ENCODE results near the gene ANKIB1.

The ANKIB1 gene

DNA sequence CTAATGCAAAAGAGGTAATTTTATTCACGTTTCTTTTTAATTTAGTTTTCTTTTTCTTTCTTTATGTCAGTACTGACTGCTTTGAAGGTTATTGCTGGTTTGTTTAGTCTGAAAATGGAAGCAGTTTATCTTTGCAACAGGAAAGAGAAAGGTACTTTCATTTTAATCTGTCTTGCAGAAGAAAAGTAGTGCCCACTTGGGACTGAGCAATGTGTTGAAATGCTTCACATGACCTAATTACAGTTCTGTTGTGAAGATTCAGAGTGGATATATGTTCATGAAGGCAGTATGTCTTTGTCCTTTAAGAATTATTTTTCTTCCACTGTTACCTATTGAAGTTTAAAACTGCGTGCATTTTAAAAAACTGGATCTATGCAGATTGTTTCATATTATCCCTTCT lies 80.1 kb downstream of the ANKIB1 start:
- TF ChIP-seq, protein P1, sequence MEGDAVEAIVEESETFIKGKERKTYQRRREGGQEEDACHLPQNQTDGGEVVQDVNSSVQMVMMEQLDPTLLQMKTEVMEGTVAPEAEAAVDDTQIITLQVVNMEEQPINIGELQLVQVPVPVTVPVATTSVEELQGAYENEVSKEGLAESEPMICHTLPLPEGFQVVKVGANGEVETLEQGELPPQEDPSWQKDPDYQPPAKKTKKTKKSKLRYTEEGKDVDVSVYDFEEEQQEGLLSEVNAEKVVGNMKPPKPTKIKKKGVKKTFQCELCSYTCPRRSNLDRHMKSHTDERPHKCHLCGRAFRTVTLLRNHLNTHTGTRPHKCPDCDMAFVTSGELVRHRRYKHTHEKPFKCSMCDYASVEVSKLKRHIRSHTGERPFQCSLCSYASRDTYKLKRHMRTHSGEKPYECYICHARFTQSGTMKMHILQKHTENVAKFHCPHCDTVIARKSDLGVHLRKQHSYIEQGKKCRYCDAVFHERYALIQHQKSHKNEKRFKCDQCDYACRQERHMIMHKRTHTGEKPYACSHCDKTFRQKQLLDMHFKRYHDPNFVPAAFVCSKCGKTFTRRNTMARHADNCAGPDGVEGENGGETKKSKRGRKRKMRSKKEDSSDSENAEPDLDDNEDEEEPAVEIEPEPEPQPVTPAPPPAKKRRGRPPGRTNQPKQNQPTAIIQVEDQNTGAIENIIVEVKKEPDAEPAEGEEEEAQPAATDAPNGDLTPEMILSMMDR (IDR thresholded peaks at IDR 0.05; ENCODE audit: low read depth, low read length) = no peak
- DNase-seq (ENCODE audit: extremely low read depth, low read depth) = no peak

DNA sequence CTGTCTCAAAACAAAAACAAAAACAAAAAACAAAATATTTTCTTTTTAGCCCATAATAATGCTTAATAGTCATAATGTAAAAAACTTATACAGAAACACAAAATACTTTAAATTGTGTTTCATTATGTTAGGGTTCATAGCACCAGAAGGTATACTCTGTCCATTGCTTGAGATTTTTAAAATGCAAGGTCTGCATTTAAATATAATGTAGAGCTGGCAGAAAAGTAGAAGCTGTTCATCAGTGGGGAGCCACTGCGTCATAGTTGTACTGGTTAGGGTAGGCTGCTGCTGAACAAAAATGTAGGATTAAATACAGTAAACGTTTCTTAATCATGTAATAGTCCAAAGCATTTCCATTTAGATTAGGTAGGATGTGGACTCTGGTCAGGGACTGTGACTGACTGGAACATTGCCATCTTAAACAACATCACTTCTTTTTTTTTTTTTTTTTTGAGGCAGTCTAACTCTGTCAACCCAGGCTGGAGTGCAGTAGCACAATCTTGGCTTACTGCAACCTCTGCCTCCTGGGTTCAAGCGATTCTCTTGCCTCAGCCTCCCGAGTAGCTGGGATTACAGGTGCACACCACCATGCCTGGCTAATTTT lies 85.2 kb downstream of the ANKIB1 start:
- no peak for DNase-seq (ENCODE audit: extremely low read depth, low read depth)
- TF ChIP-seq, protein P1 (IDR thresholded peaks at IDR 0.05; ENCODE audit: low read depth, low read length) = no peak

DNA sequence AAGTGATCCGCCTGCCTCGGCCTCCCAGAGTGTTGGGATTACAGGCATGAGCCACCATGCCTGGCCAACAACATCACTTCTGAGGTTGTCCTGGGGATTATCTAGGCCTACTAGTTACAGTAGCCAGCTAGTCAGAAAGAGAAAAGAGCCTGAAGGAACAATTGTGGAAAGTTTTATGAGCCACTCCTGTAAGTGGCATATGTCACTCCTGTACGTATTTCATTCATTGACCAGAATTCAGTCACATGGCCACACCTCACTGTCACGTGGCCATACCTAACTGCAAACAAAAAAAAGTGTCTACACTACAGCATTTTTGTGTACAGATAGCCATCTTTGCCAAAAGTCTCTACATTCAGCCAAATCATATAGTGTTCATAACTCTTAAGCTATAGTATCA lies 85.7 kb downstream of the ANKIB1 start:
- DNase-seq (ENCODE audit: extremely low read depth, low read depth) = no peak
- TF ChIP-seq, protein P1 (IDR thresholded peaks at IDR 0.05; ENCODE audit: low read depth, low read length) = no peak

DNA sequence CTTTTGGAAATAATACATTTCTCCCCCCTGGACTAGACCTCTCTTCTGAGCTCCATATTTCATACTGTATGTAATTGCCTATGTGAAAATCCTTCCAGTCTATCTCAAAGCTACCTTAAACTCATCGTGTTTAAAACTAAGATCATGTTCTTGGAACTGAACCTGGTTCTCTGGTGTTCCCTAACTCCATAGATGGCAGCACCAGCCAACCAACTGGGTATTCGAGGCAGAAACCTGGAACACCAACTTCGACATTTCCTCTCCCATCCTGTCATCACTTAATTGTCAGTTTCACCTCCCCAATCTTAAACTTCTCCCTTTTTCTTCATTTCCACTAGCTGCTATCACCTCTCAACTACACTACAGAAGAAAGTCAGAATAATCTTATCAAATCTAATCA lies 87.0 kb downstream of the ANKIB1 start:
- TF ChIP-seq, protein P1 (IDR thresholded peaks at IDR 0.05; ENCODE audit: low read depth, low read length) = no peak
- no peak for DNase-seq (ENCODE audit: extremely low read depth, low read depth)

DNA sequence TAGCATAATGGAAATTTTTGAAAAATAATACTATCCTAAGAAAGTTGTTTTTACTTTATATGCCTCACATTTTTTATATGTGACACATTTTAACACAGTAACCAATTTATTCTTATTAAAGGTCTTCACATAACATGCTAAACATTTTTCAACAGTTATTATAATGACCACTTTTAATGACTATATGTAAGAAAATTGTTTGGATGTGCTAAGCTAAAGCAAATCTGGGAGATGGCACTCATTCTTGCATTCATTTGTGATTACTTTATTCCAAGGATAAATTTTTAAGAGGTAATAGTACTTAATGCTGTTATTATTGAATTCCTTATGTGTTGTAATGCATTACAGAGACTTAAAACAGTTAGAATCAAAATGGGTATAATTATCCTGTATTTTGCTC lies 88.1 kb downstream of the ANKIB1 start:
- TF ChIP-seq, protein P1 (IDR thresholded peaks at IDR 0.05; ENCODE audit: low read depth, low read length) = no peak
- DNase-seq (ENCODE audit: extremely low read depth, low read depth) = no peak

DNA sequence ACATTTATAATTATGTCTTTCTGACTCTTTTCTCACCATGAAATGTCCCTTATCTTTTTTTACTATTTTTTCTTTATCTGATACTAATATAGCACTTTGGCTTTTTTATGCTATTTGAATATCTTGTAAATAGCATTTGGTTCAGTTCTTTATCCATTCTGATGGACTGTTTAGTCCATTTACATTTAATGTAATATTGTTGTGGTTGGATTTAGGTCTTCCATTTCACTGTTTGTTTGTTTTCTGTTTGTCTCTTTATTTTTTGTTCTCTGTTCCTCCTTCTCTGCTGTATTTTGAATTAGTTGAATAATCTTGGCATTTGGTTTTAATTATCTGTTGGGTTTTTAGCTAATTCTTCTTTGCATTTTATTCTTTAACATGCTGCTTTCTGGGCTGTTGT lies 89.8 kb downstream of the ANKIB1 start:
- TF ChIP-seq, protein P1 (IDR thresholded peaks at IDR 0.05; ENCODE audit: low read depth, low read length) = no peak
- no peak for DNase-seq (ENCODE audit: extremely low read depth, low read depth)

DNA sequence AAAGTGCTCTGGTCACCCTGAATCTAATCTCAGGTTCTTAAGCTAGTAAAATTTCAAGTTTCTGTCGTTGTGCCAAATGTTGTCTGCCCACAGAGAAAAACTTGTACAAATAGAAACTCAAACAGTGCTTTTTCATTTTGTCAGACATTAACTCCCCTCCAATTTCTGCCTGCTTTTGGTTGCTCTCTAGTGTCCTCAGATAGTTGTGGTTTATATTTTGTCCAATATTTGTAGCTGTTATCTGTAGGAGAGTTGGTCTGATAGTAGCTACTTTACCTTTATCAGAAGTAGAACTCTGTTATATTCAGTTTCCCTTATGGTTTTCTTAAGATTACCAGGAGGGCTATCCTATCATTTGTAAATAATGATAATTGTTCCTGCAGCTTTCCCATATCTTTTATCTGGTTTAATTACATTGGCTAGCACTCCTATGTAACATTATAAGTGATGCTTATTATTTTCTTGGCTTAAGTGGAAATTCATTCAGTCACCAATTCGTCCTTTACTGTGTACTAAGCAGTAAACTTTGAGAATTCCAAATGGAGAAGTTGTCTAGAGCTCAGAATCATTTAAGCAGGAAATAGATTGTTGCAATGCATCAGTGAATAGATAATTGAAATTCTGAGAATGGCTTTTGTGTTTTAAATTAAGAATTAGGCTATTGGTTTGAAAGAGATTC lies 91.0 kb downstream of the ANKIB1 start:
- TF ChIP-seq, protein P1 (IDR thresholded peaks at IDR 0.05; ENCODE audit: low read depth, low read length) = no peak
- no peak for DNase-seq (ENCODE audit: extremely low read depth, low read depth)

Measured in AG09319 (cell line).